IMR-90 (cell line): ENCODE results near the gene PTGDS. TPM values are rescaled to one million over a fixed set of nuclear protein-coding genes. Genes with fewer than 3 reads are reported as not detected.

Experiments
- ATAC-seq: fragments of 200-7000 bp; cut with Tn5 transposase; 2 replicates; pipeline ENCODE4 v1.9.1; 2020; ENCODE audit warnings: low read depth, mild to moderate bottlenecking, moderate library complexity
- BruUV-seq: library from RNA; stranded (reverse); fragments of 400-500 nt; replicated peaks from 2 replicates; lab custom pipeline; 2021; lab: Mats Ljungman, UMichigan
- CTCF ChIA-PET: fragments of 300-600 bp; formaldehyde crosslinking; extraction: SDS; loops from one replicate; lab custom pipeline; 2021; ENCODE audit warnings: antibody characterized with exemption; lab: Yijun Ruan, JAX
- POLR2A ChIA-PET: fragments of 300-600 bp; sonication (Branson Sonifier 250); formaldehyde crosslinking; loops from one replicate; lab custom pipeline; 2022; ENCODE audit warnings: antibody characterized with exemption; ENCODE audit not compliant: unreplicated experiment; lab: Charles Lee
- DNase-seq: peaks from one replicate; pipeline ENCODE4 v3.0.0; 2013
- H2AFZ ChIP-seq: replicated peaks from 2 replicates; pipeline ENCODE3; 2013; ENCODE audit warnings: low read length, mild to moderate bottlenecking; ENCODE audit not compliant: poor library complexity
- H2AK5ac ChIP-seq: 2 replicates; pipeline ENCODE4 v1.6.1; 2013; ENCODE audit warnings: low read depth, low read length, inconsistent platforms
- H2AK9ac ChIP-seq: replicated peaks from 2 replicates; pipeline ENCODE3; 2013; ENCODE audit warnings: mild to moderate bottlenecking, low read depth, low read length, moderate library complexity; ENCODE audit not compliant: poor library complexity
- H2BK120ac ChIP-seq: 2 replicates; pipeline ENCODE4 v1.6.1; 2013; ENCODE audit warnings: low read depth, low read length, inconsistent platforms
- H2BK15ac ChIP-seq: 3 replicates; pipeline ENCODE4 v1.6.1; 2013; ENCODE audit warnings: low read depth, low read length, inconsistent platforms
- H2BK20ac ChIP-seq: 2 replicates; pipeline ENCODE4 v1.6.1; 2013; ENCODE audit warnings: low read depth, mild to moderate bottlenecking, inconsistent platforms, low read length, moderate library complexity
- H2BK5ac ChIP-seq: 2 replicates; pipeline ENCODE4 v1.6.1; 2013; ENCODE audit warnings: mild to moderate bottlenecking, low read depth, low read length, inconsistent platforms; ENCODE audit not compliant: poor library complexity, severe bottlenecking
- H3K14ac ChIP-seq: replicated peaks from 2 replicates; pipeline ENCODE4 v1.6.1; 2013; ENCODE audit warnings: low read depth, low read length, inconsistent platforms
- H3K18ac ChIP-seq: 2 replicates; pipeline ENCODE4 v1.6.1; 2013; ENCODE audit warnings: low read depth, low read length, control low read depth
- H3K23ac ChIP-seq: 2 replicates; pipeline ENCODE4 v1.6.1; 2013; ENCODE audit warnings: low read depth, low read length, inconsistent platforms
- H3K27ac ChIP-seq: 2 replicates; pipeline ENCODE4 v1.5.1; 2013; ENCODE audit warnings: mild to moderate bottlenecking, control low read depth, low read length; ENCODE audit not compliant: insufficient read depth
- H3K27me3 ChIP-seq: 2 replicates; pipeline ENCODE4 v1.6.1; 2013; ENCODE audit warnings: low read length; ENCODE audit not compliant: control insufficient read depth, insufficient read depth
- H3K36me3 ChIP-seq: 2 replicates; pipeline ENCODE4 v1.6.1; 2013; ENCODE audit warnings: low read length, mixed read lengths; ENCODE audit not compliant: control insufficient read depth, insufficient read depth
- H3K4ac ChIP-seq: 2 replicates; pipeline ENCODE4 v1.6.1; 2013; ENCODE audit warnings: low read depth, low read length, inconsistent platforms
- H3K4me1 ChIP-seq: 2 replicates; pipeline ENCODE4 v1.6.1; 2013; ENCODE audit warnings: low read length, mixed read lengths; ENCODE audit not compliant: control insufficient read depth, insufficient read depth
- H3K4me2 ChIP-seq: 2 replicates; pipeline ENCODE4 v1.6.1; 2013; ENCODE audit warnings: low read depth, mild to moderate bottlenecking, control low read depth, low read length, moderate library complexity
- H3K4me3 ChIP-seq: 2 replicates; pipeline ENCODE4 v1.5.1; 2013; ENCODE audit warnings: low read depth, mild to moderate bottlenecking, control low read depth, low read length, moderate library complexity; ENCODE audit not compliant: insufficient read depth
- H3K56ac ChIP-seq: 2 replicates; pipeline ENCODE4 v1.6.1; 2013; ENCODE audit warnings: low read length, inconsistent platforms; ENCODE audit not compliant: insufficient read depth; ENCODE audit errors: extremely low read depth
- H3K79me1 ChIP-seq, 2 experiments: 2 replicates each; pipeline ENCODE4 v1.6.1; 2013; ENCODE audit warnings: low read length in 2 of 2, inconsistent platforms in 1 of 2, low read depth in 1 of 2
- H3K9ac ChIP-seq: 2 replicates; pipeline ENCODE4 v1.6.1; 2013; ENCODE audit warnings: low read depth, low read length, control low read depth
- H3K9me1 ChIP-seq: 2 replicates; pipeline ENCODE4 v1.6.1; 2013; ENCODE audit warnings: low read length, inconsistent platforms; ENCODE audit not compliant: insufficient read depth
- H3K9me3 ChIP-seq: 2 replicates; pipeline ENCODE4 v1.6.1; 2013; ENCODE audit warnings: low read length; ENCODE audit not compliant: control insufficient read depth, insufficient read depth
- H4K20me1 ChIP-seq: 2 replicates; pipeline ENCODE4 v1.6.1; 2013; ENCODE audit warnings: low read length, inconsistent platforms; ENCODE audit not compliant: insufficient read depth
- H4K5ac ChIP-seq: 2 replicates; pipeline ENCODE4 v1.6.1; 2013; ENCODE audit warnings: mild to moderate bottlenecking, low read depth, low read length, control low read depth
- H4K8ac ChIP-seq, 2 experiments: 2 replicates each; pipeline ENCODE4 v1.6.1; 2013; ENCODE audit warnings: low read depth in 2 of 2, low read length in 2 of 2, control low read depth in 1 of 2, inconsistent platforms in 1 of 2
- H4K91ac ChIP-seq: 2 replicates; pipeline ENCODE4 v1.6.1; 2013; ENCODE audit warnings: low read depth, low read length, inconsistent platforms; ENCODE audit not compliant: insufficient read depth
- FOS ChIP-seq: fragments of 150-350 bp; IDR thresholded peaks from 2 replicates; pipeline ENCODE4 v1.6.1; 2016; ENCODE audit warnings: low read depth, low read length
- MAFK ChIP-seq: IDR thresholded peaks from 2 replicates; pipeline ENCODE4 v1.6.1; 2012; ENCODE audit warnings: low read depth, low read length, improper control_type of control experiment
- MXI1 ChIP-seq: IDR thresholded peaks from 2 replicates; pipeline ENCODE4 v1.6.1; 2012; ENCODE audit warnings: low read depth, mild to moderate bottlenecking, low read length, moderate library complexity, borderline replicate concordance
- NFE2L2 ChIP-seq: fragments of 150-350 bp; IDR thresholded peaks from 2 replicates; pipeline ENCODE4 v1.6.1; 2016; ENCODE audit warnings: low read depth, mild to moderate bottlenecking, low read length
- POLR2A ChIP-seq: IDR thresholded peaks from 2 replicates; pipeline ENCODE4 v1.6.1; 2012; ENCODE audit warnings: mild to moderate bottlenecking, low read depth, low read length
- RCOR1 ChIP-seq: IDR thresholded peaks from 2 replicates; pipeline ENCODE4 v1.6.1; 2012; ENCODE audit warnings: mild to moderate bottlenecking, low read length, improper control_type of control experiment; ENCODE audit not compliant: insufficient replicate concordance
- RFX5 ChIP-seq: IDR thresholded peaks from 2 replicates; pipeline ENCODE4 v1.8.0; 2012; ENCODE audit warnings: low read depth, mild to moderate bottlenecking, low read length, moderate library complexity
- WGBS, 2 experiments: methylation state at CpG; one replicate each; pipeline versions ENCODE4 v1.1.5 to v1.1.7; 2013; ENCODE audit warnings: missing lambda C conversion rate in 2 of 2; ENCODE audit not compliant: insufficient read length in 1 of 2; ENCODE audit errors: extremely low coverage in 2 of 2; 5-methylcytosine and 5-hydroxymethylcytosine counted together
- dilution Hi-C: fragments of 300-500 bp; cut with HindIII; formaldehyde crosslinking; loops from one replicate; pipeline ENCODE4 v1.14.3; 2018; ENCODE audit warnings: low sequenced_read_pairs; ENCODE audit not compliant: unreplicated experiment
- in situ Hi-C: fragments of 300-500 bp; cut with MboI; formaldehyde crosslinking; loops from 3 replicates; pipeline ENCODE4 v1.14.3; 2019; ENCODE audit warnings: low sequenced_read_pairs, inconsistent platforms, mixed read lengths
- intact Hi-C: fragments of 100-400 bp; cut with micrococcal nuclease; formaldehyde crosslinking; loops from 2 replicates; pipeline ENCODE4 v1.10.0; 2022
- polyA plus RNA-seq, 3 experiments: library from polyadenylated mRNA; depleted of rRNA; stranded (reverse); fragments of >200 nt; gene quantifications; 2 replicates each; pipeline ENCODE4 v1.2.3, GENCODE V29; 2012; ENCODE audit warnings: low replicate concordance in 1 of 3
- total RNA-seq: library from RNA; depleted of rRNA; stranded (reverse); fragments of >200 nt; gene quantifications from 2 replicates; pipeline ENCODE4 v1.2.3, GENCODE V29; 2012

The PTGDS gene
- total and polyA plus RNA-seq, 2 of the 4 experiments (the other 2 are of a cell fraction), result 1.2 TPM; not detected in 1

GRCh38 chr9:136963341-136963740 is 14.0 kb upstream of the PTGDS start:
- no peaks in the 10 kb centered on the region for H3K79me1 ChIP-seq
- no peaks in the 10 kb centered on the region for H3K9me3 ChIP-seq
- dilution Hi-C loops (no loop called here), in situ Hi-C loops (no loop called here), intact Hi-C loops (no loop called here)
- no peaks in the 10 kb centered on the region for H4K20me1 ChIP-seq
- H3K9me1 ChIP-seq, result peaks cover 2% of the 10 kb centered on the region; the same call in 1 of the 2 replicates
- no peak overlapping the region for H3K4me2 ChIP-seq
- no peak for TF ChIP-seq NFE2L2
- no peak for TF ChIP-seq POLR2A
- TF ChIP-seq FOS, result no peak
- no peak for TF ChIP-seq MXI1
- no peak for TF ChIP-seq RCOR1
- no peak for TF ChIP-seq MAFK
- no peak for TF ChIP-seq RFX5
- no peak overlapping the region for H2BK120ac ChIP-seq
- no peak overlapping the region for H2AFZ ChIP-seq
- H3K14ac ChIP-seq, result no peak overlapping the region
- no peak overlapping the region for H3K4me3 ChIP-seq
- H3K4ac ChIP-seq, result no peak overlapping the region
- DNase-seq (no peak), ATAC-seq (no peak)
- CTCF ChIA-PET, result no interaction called here
- no peak overlapping the region for H4K91ac ChIP-seq
- H3K36me3 ChIP-seq, result no peaks in the 10 kb centered on the region
- H2AK5ac ChIP-seq, result no peak overlapping the region
- H2BK20ac ChIP-seq, result no peak overlapping the region
- no peak overlapping the region for H4K5ac ChIP-seq
- no TSS peak for BruUV-seq
- H3K27me3 ChIP-seq, result peaks cover 21% of the 10 kb centered on the region
- WGBS, 2 experiments, result 60% methylated on average over 1 of the region's 15 CpGs; no CpG with 5 or more reads in 1 of the 2 experiments
- H2AK9ac ChIP-seq, result no peak overlapping the region
- H3K56ac ChIP-seq, result no peak overlapping the region
- H3K27ac ChIP-seq, result no peak overlapping the region
- POLR2A ChIA-PET, result no interaction called here
- H3K18ac ChIP-seq, result no peak overlapping the region
- H2BK15ac ChIP-seq, result no peak overlapping the region
- no peak overlapping the region for H3K9ac ChIP-seq
- no peak overlapping the region for H2BK5ac ChIP-seq
- no peaks in the 10 kb centered on the region for H3K4me1 ChIP-seq
- no peak overlapping the region for H3K23ac ChIP-seq
- no peak overlapping the region for H4K8ac ChIP-seq
